Smooth muscle cell (in vitro differentiated cells): ENCODE measurements around the gene KIAA0825. TPM values are rescaled to one million over a fixed set of nuclear protein-coding genes. Genes with fewer than 3 reads are reported as not detected.
A peak's percentile ranks its signal among the peaks of the same experiment; 100 is the strongest.

Experiments used
- DNase-seq: peaks from one replicate; lab custom pipeline; 2025; ENCODE audit not compliant: unreplicated experiment; lab: John Stamatoyannopoulos, UW
- H2AFZ ChIP-seq: fragments of 200-600 bp; sonication (generic); 2 replicates; pipeline ENCODE4 v1.6.0; 2016; ENCODE audit warnings: antibody characterized with exemption, low read depth, mild to moderate bottlenecking
- H3F3A ChIP-seq: fragments of 200-600 bp; sonication (generic); 2 replicates; pipeline ENCODE4 v1.6.0; 2017; ENCODE audit warnings: antibody characterized with exemption, low read depth
- H3K27ac ChIP-seq: fragments of 200-600 bp; sonication (generic); 2 replicates; pipeline ENCODE4 v1.5.1; 2016; ENCODE audit warnings: low read depth, mild to moderate bottlenecking
- H3K27me3 ChIP-seq: fragments of 200-600 bp; sonication (generic); 2 replicates; pipeline ENCODE4 v1.6.1; 2016; ENCODE audit warnings: low read depth, mild to moderate bottlenecking
- H3K36me3 ChIP-seq: fragments of 200-600 bp; sonication (generic); 2 replicates; pipeline ENCODE4 v1.5.1; 2016; ENCODE audit warnings: low read depth
- H3K4me1 ChIP-seq: fragments of 200-600 bp; sonication (generic); 2 replicates; pipeline ENCODE4 v1.5.1; 2016; ENCODE audit warnings: low read depth
- H3K4me2 ChIP-seq: fragments of 200-600 bp; sonication (generic); 2 replicates; pipeline ENCODE4 v1.6.0; 2016; ENCODE audit warnings: mild to moderate bottlenecking
- H3K4me3 ChIP-seq: fragments of 200-600 bp; sonication (generic); 2 replicates; pipeline ENCODE4 v1.5.1; 2016; ENCODE audit warnings: mild to moderate bottlenecking
- H3K79me2 ChIP-seq: fragments of 200-600 bp; sonication (generic); 2 replicates; pipeline ENCODE4 v1.6.0; 2016; ENCODE audit warnings: low read depth, mild to moderate bottlenecking
- H3K9ac ChIP-seq: fragments of 200-600 bp; sonication (generic); 2 replicates; pipeline ENCODE4 v1.6.0; 2016; ENCODE audit warnings: low read depth
- H3K9me3 ChIP-seq: fragments of 200-600 bp; sonication (generic); replicated peaks from 2 replicates; pipeline ENCODE4 v1.5.1; 2016; ENCODE audit warnings: low read depth
- H4K20me1 ChIP-seq: fragments of 200-600 bp; sonication (generic); 2 replicates; pipeline ENCODE4 v1.6.0; 2016; ENCODE audit warnings: low read depth
- WGBS: methylation state at CpG from one replicate; pipeline ENCODE4 v1.1.7; 2016; ENCODE audit warnings: low lambda C conversion rate; 5-methylcytosine and 5-hydroxymethylcytosine counted together
- polyA plus RNA-seq: library from polyadenylated mRNA; unstranded; fragments of >200 nt; fragmentation: Nextera tagmentation; extraction: Ambion mirVana; gene quantifications from 2 replicates; pipeline ENCODE4 v1.2.1, GENCODE V29; 2016
- total RNA-seq: library from RNA; depleted of rRNA; stranded (reverse); fragments of >200 nt; gene quantifications from 2 replicates; pipeline ENCODE4 v1.2.3, GENCODE V29; 2014
- TF ChIP-seq, protein P1 (sequence below): fragments of 200-600 bp; sonication (generic); IDR thresholded peaks from 2 replicates; pipeline ENCODE4 v1.5.1; 2017; ENCODE audit warnings: borderline replicate concordance, mild to moderate bottlenecking, antibody characterized with exemption; ENCODE audit not compliant: insufficient read depth, poor library complexity, severe bottlenecking

KIAA0825 gene
- total and polyA plus RNA-seq, 2 experiments from 2014 or later = 1.3 to 3.1 TPM

DNA sequence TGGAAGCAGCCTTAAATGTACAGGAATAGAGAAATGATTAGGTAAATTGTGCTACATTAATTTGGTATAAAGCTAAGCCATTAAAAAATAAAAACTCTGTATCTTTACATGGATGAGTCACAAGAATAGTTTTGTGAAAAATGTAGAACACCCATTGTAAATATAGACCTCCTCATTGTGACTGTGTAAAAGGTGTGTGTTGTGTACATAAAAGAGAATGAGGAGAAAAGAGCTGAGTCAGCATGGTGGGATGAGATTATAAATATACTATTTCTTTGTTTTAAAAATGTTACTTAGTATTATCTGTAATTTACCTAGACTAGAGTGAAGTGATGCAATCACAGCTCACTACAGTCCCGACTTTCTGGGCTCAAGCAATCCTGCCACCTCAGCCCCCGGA lies 250.5 kb downstream of the KIAA0825 start:
- DNase-seq = no peak
- Histone ChIP-seq H3K36me3 (no peaks in the 10 kb centered on the region), H3K27ac (no peak overlapping the region), H3K4me3 (no peak overlapping the region), H3K9me3 (no peaks in the 10 kb centered on the region), H3K9ac (no peak overlapping the region), H2AFZ (no peak overlapping the region), H3K4me2 (no peak overlapping the region), H3K4me1 (no peaks in the 10 kb centered on the region), H3K79me2 (no peaks in the 10 kb centered on the region), H3F3A (no peaks in the 10 kb centered on the region), H4K20me1 (no peaks in the 10 kb centered on the region), H3K27me3 (no peaks in the 10 kb centered on the region)
- TF ChIP-seq, protein P1, sequence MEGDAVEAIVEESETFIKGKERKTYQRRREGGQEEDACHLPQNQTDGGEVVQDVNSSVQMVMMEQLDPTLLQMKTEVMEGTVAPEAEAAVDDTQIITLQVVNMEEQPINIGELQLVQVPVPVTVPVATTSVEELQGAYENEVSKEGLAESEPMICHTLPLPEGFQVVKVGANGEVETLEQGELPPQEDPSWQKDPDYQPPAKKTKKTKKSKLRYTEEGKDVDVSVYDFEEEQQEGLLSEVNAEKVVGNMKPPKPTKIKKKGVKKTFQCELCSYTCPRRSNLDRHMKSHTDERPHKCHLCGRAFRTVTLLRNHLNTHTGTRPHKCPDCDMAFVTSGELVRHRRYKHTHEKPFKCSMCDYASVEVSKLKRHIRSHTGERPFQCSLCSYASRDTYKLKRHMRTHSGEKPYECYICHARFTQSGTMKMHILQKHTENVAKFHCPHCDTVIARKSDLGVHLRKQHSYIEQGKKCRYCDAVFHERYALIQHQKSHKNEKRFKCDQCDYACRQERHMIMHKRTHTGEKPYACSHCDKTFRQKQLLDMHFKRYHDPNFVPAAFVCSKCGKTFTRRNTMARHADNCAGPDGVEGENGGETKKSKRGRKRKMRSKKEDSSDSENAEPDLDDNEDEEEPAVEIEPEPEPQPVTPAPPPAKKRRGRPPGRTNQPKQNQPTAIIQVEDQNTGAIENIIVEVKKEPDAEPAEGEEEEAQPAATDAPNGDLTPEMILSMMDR = no peak
- WGBS = 94% methylated on average over 2 of the region's 2 CpGs

DNA sequence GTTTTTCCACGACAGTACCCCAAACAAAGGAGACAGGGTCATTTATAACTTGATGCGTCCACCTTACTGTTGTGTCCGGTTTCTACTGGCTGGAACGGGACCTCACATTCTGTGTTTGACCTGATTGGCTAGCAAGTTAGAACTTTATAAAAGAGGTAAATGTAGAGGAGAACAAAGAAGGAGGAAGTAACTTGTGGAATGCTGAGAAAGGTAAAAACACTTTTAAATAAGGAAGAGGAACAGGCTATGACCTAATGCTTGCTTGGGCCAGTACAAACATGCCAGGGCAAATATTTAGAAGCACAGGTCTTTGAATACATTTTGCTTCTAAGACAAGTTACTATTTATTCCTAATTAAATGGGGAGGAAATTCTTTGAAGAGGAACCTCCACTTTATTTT lies 251.6 kb downstream of the KIAA0825 start:
- DNase-seq = no peak
- H4K20me1 ChIP-seq = no peaks in the 10 kb centered on the region
- TF ChIP-seq, protein P1 = no peak
- no peaks in the 10 kb centered on the region for H3K27me3 ChIP-seq
- H3F3A ChIP-seq = no peaks in the 10 kb centered on the region
- H3K4me3 ChIP-seq = no peak overlapping the region
- H3K4me1 ChIP-seq = no peaks in the 10 kb centered on the region
- peak overlapping the region; percentile 57 for H3K27ac ChIP-seq
- no peak overlapping the region for H3K4me2 ChIP-seq
- WGBS = 86% methylated on average over 4 of the region's 4 CpGs
- no peaks in the 10 kb centered on the region for H3K36me3 ChIP-seq
- no peak overlapping the region for H3K9ac ChIP-seq
- no peaks in the 10 kb centered on the region for H3K79me2 ChIP-seq
- H3K9me3 ChIP-seq = no peaks in the 10 kb centered on the region
- H2AFZ ChIP-seq = no peak overlapping the region

DNA sequence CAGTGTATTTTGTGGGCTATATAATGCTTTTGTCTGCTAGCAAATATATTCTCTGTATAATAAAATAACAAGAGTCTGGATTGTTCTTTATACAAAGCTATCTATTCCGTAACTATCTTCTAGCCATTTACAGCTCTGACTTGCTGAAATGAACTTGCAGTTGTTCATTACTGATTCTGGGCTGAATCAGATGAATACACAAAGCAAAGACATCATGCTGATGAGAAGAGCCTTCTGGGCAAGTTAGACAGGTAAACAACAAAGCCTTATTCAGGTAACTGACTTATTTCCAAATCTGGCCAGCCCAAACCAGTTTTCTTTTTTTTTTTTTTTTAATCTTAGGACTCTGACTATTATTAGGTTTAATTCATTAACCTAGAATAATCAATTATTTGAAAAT lies 255.5 kb downstream of the KIAA0825 start:
- H3K9ac ChIP-seq = no peak overlapping the region
- DNase-seq = no peak
- H3F3A ChIP-seq = no peaks in the 10 kb centered on the region
- no peaks in the 10 kb centered on the region for H3K27me3 ChIP-seq
- H3K9me3 ChIP-seq = no peaks in the 10 kb centered on the region
- no peaks in the 10 kb centered on the region for H4K20me1 ChIP-seq
- no peaks in the 10 kb centered on the region for H3K36me3 ChIP-seq
- H2AFZ ChIP-seq = no peak overlapping the region
- no peaks in the 10 kb centered on the region for H3K4me1 ChIP-seq
- H3K27ac ChIP-seq = no peak overlapping the region
- no peak overlapping the region for H3K4me2 ChIP-seq
- H3K79me2 ChIP-seq = no peaks in the 10 kb centered on the region
- 79% methylated on average over 1 of the region's 1 CpG for WGBS
- no peak overlapping the region for H3K4me3 ChIP-seq
- TF ChIP-seq, protein P1 = no peak
